ENCODE data around the gene NACC2.
"Not testable (repeated sequence)": the region's sequence is repeated elsewhere in the genome, so short reads cannot be mapped to it uniquely, and the experiment has no call there.

- not testable (repeated sequence) for TF ChIP-seq POLR2A (IDR thresholded peaks at IDR 0.05; ENCODE audit: low read length); GATA1 (IDR thresholded peaks at IDR 0.05; ENCODE audit: low read depth, low read length)
These were observed 128.2 kb downstream of the NACC2 start for GRCh38 chr9:135966916-135967260.

All from erythroblast (primary cell).